Glomerular visceral epithelial cell (primary cell): ENCODE results near the gene SALL1.

Experiments used
- DNase-seq: peaks from one replicate; pipeline ENCODE4 v3.0.0-alpha.2; 2016; ENCODE audit errors: extremely low spot score

Gene SALL1

GRCh38 chr16:51156807-51157200, 5.7 kb upstream of the SALL1 start:
- DNase-seq, result no peak

- DNase-seq, result peak; percentile 5
These were observed 5.0 kb upstream of the SALL1 start for GRCh38 chr16:51155820-51156806.

GRCh38 chr16:51155199-51155607, 4.1 kb upstream of the SALL1 start:
- DNase-seq, result no peak

- no peak for DNase-seq
These were observed 3.5 kb upstream of the SALL1 start for GRCh38 chr16:51154271-51155171.

- DNase-seq, result no peak
These were observed 2.5 kb upstream of the SALL1 start for GRCh38 chr16:51153577-51154031.

- no peak for DNase-seq
These were observed 1.9 kb upstream of the SALL1 start for GRCh38 chr16:51152691-51153576.

GRCh38 chr16:51151961-51152663, 1.0 kb upstream of the SALL1 start:
- DNase-seq, result peak; percentile 87

GRCh38 chr16:51151435-51151960, 428 bp upstream of the SALL1 start:
- peak; percentile 75 for DNase-seq

- DNase-seq, result peak; percentile 7
These were observed 744 bp downstream of the SALL1 start for GRCh38 chr16:51150165-51150887.

- DNase-seq, result peak; percentile 11
These were observed 1.3 kb downstream of the SALL1 start for GRCh38 chr16:51149721-51150164.

GRCh38 chr16:51149251-51149661, 1.8 kb downstream of the SALL1 start:
- peak; percentile 13 for DNase-seq

- no peak for DNase-seq
These were observed 2.3 kb downstream of the SALL1 start for GRCh38 chr16:51148678-51149228.

GRCh38 chr16:51147776-51148677, 3.0 kb downstream of the SALL1 start:
- peak; percentile 7 for DNase-seq

- peak; percentile 33 for DNase-seq
These were observed 4.7 kb downstream of the SALL1 start for GRCh38 chr16:51146256-51146924.

- DNase-seq, result no peak
These were observed 6.9 kb downstream of the SALL1 start for GRCh38 chr16:51144203-51144602.

- no peak for DNase-seq
These were observed 7.7 kb downstream of the SALL1 start for GRCh38 chr16:51143196-51143977.

GRCh38 chr16:51141541-51141940, 9.5 kb downstream of the SALL1 start:
- DNase-seq, result no peak
